ENCODE measurements around the gene PDE6D. TPM values are rescaled to one million over a fixed set of nuclear protein-coding genes. Genes with fewer than 3 reads are reported as not detected.

Gene PDE6D
- total RNA-seq, 1 experiment from 2014 or later: 44.9 TPM

DNA sequence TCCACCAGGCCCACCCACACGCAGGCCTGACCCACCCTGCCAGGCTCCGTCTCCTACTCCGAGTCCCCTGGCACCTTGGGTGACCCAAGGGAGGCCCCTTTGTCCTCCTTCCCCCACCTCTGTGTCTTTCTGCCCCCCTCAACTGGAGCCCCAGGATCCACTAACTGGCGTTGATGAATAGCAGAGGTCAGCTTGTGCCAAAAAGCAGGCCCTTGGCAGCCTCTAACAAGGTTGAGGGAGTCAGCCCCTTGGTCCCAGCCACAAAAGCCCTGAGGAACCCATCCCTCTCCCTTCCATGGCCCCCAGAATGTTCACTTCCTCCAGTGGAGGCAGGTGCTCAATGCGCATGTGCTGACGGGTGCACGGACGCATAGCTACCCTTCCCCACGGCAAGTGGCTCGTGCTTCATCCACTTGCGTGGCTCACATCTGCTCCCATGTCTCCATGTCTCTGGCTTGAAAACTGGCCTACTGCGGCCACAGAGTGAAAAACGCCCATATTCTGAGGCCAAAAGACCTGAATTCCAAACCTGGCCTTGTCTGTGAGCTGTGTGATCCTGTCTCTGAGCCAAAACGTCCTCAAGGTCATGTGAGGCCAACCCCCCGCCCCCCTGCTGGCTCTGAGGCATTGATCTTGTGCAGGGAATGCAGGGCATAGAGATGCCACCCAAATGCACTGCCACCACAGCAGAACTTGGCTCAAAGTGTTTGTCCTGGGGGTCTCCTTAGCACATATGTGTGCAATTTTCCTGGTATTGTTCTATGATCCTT is 91.8 kb downstream of the PDE6D start:
- DNase-seq (ENCODE audit: low read depth): no peak
- in situ Hi-C loops (cut with HindIII; ENCODE audit: low pct_unique_long_range_greater_than_20kb, low sequenced_read_pairs): no loop called here

DNA sequence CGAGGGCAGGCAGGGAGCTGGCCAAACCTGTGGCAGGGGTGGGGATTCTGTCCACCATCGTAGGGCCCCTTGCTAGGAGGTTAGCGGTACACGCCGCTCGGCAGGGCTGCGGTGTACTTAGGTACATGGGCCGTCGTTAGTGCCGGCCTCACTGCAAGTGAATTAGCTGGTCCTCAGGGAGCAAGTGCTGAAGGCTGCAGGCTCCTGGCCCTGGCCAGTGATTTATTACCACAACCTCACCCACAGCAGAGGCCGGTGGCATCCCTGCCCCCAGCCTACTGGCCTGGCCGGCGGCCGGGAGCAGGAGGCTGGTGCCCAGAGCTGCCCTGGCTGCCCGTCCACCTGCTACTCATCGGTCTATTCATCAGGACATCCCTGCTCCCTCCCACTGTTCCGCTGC is 92.4 kb downstream of the PDE6D start:
- in situ Hi-C loops (cut with HindIII; ENCODE audit: low pct_unique_long_range_greater_than_20kb, low sequenced_read_pairs): no loop called here
- DNase-seq (ENCODE audit: low read depth): no peak

DNA sequence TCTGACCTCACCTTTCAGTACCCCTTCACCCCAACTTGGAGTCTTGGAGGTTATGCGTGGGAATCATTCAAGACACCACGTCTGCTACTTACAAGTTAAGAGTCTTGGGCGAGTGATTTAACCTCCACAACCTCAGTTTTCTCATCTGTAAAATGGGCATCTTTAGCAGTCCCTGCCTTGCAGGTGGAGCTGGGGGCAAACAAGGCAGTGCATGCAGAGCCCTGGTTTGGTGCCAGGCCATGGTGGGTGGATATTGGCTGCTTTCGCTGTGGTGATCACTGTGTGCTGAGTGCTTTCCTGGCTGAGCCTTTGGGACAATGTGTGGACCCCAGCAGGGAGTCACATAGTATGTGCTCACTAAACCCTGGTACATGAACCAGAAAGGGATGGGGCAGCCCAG is 93.1 kb downstream of the PDE6D start:
- in situ Hi-C loops (cut with HindIII; ENCODE audit: low pct_unique_long_range_greater_than_20kb, low sequenced_read_pairs): no loop called here
- DNase-seq (ENCODE audit: low read depth): no peak

DNA sequence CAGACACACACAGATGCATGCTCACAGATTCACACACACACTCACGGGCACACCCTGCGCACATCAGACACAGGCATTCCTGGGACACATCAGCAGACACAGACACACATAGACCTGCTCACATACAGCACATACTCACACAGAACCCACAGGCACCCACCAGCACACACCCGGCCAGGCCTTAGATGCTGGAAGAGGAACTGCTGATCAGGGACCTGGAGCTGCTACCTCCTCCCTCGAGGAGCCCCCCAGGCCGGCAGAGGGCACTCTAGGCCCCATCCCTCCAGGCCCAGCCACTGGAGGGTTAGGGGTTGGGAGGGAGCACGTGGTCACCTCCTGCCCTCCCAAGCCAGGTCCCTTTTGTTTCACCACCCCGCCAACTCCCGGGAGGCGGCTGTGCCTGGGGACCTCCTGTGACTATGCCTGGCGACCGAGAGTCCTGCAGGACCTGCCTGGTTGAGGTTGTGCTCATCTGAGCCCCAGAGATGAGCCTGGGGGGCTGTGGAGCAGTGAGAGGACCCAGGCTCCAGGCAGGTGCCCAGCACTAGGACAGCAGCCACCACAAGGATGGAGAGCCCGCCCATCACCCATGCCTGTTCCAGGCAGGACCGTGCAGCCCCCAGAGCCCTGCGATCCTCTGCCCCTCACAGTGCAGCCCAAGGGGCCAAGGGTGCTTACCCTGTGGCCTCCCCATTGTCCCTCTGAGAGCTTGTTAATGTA is 93.8 kb downstream of the PDE6D start:
- DNase-seq (ENCODE audit: low read depth): peak; percentile 36
- in situ Hi-C loops (cut with HindIII; ENCODE audit: low pct_unique_long_range_greater_than_20kb, low sequenced_read_pairs): no loop called here

DNA sequence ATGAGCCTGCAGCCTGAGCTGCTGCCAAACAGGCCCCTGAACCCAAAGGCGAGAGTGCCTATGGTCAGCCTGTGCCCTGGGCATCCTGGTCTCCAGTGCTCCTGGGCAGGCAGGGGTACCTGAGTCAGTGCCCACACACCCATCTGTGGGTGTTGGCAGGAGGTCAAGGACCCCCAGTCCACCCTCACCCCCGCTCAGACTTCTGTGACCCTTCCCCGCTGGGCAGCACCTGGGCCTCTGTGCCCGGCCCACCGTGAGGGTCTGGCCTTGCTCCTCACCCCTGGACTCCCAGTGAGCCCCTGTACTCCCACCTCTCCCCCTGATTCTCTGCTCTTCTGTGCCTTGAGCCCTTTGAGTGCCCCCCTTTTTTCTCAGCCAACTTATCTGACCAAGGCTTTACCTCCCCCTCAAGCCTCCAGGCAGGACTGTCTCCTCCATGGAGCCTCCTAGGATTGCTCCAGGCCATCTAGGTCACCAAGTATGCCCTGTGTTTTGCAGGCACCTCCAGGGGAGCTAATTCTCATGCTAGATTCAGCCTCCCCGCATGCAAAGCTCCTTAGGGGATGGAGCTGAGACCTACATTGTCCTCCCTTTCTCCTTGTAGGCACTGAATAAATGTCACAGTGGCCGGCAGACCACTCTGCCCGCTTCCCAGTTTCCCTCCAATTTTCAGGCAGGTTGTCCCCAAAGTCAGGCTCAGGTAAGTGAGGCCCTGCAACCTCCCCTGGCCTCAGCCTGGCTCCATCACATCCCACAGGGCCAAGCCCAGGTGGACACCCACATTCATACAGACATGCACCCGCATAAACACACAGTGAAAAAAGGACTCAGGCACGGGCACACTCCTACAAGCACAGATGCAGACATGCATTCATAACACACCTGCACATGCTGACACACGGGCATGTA is 94.6 kb downstream of the PDE6D start:
- in situ Hi-C loops (cut with HindIII; ENCODE audit: low pct_unique_long_range_greater_than_20kb, low sequenced_read_pairs): no loop called here
- DNase-seq (ENCODE audit: low read depth): no peak

DNA sequence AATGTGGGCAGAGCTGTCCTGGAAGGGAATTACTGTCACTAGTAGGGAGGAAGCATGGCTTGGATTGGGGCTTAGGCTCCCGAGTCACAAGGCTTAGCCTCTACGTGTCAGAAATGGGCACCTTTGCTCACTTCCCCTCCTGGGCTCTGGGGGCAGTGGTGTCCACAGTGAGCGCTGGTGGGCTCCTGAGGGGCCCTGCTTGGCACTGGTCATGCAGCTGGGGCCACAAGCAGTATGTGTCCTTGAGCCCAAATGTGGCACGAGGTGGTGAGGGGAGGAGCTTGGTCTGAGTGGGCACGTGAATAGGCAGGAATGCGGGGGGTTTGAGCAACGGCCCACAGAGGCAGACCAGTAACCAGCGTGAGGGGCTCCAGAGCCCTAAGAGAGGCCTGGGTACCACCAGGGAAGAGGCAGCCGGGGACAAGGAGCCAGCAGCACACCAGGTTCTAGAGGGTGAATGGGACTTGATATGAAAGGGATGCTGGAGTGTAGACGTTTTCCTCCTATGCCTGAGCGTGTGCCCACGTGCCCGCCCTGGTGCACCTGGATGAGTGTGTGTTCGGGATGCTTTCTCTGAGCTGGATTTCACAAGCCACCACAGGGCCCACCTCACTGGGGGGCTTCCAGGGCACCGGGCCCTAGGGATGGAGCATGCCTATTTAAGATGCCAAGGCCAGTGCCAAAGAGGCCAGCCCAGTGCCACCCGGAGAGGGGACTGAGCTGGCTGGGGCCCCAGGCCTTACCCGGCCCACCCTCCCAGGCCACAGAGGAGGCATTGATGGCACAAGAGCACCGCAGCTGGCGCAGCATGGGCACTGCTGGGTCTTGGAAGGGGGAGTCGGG is 95.5 kb downstream of the PDE6D start:
- no peak for DNase-seq (ENCODE audit: low read depth)
- in situ Hi-C loops (cut with HindIII; ENCODE audit: low pct_unique_long_range_greater_than_20kb, low sequenced_read_pairs): no loop called here

DNA sequence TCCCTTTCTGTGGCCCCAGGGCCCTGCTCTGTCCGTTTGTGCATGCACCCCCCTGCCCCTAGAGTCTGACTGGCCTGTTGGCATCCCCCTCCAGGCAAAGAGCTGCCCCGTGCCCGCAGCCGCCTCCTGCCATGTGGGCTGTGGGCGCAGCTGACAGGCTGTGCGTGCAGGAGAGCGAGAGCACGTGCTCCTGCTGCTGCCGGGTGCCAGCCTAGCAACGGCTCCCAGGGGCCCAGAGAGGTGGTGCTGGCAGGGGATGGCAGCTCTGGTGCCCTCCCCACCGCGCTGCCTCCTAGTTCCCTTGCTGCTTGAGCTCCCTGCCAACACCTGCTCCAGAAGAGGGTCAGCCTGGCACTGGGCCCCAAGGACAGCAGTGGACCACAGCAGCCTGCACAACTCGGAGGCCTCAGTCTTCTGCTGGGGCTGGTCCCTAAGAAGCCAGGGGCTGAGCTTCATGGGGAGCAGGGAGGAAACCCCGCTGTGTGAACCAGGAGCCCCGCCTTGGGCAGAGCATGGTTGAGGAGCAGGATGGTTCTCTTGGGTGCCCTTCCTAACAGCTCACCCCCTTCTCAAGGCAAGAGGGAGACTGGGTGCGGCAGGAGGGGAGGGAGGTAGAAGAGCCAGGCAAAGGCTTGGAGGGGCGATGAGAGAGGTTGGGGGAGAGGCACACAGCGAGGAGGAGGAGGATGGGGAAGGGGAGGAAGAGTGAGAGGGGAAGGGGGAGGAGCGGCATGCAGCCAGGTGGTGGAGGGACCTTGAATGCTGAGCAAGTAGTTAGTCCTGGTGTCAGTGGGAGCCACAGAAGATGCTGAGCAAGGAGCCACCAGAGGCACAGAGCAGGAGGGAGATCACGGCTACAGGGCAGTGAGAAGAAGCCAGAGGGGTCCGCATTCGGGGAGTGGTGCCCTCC is 96.5 kb downstream of the PDE6D start:
- DNase-seq (ENCODE audit: low read depth): no peak
- in situ Hi-C loops (cut with HindIII; ENCODE audit: low pct_unique_long_range_greater_than_20kb, low sequenced_read_pairs): no loop called here

DNA sequence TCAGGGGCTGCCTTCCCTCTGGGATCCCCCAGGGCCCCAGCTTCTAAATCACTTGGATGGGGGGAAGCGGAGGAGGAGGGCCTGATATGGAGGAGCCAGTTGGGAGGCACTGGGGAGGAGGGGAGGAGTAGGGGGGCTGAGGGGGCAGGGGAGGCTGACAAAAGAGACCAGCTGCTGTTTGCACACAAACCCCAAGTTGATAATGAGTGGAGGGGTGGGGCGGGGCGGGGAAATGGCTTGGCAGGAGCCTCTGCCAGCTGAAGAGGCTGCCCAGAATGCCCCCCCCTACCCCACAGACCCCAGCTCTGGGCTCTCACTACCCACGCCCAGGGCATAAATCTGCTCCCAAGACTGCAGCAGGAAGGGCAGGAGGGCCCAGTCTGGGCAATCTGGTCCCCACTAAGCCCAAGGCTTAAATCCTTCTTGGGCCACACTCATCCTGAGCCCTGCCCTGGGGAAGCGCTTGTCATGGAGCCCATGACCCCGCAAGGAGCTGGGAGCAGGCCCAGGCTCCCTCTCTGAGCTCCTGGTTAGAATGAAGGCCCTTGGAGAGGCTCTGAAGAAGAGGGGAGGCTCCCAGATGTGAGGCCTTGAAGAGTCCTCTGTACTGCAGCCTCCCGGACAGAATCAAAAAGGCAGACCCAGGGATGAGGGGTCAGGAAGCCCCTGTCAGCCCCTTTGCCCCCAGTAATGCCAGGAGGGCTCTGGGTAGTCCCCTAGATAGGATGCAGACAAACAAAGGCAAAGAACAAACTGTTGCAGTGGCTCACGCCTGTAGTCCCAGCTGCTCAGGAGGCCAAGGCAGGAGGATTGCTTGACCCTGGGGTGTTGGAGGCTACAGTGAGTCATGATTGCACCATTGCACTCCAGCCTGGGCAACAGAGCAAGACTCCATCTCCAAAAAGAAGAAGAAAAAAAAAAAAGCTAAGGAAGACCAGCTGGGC is 97.5 kb downstream of the PDE6D start:
- in situ Hi-C loops (cut with HindIII; ENCODE audit: low pct_unique_long_range_greater_than_20kb, low sequenced_read_pairs): no loop called here
- DNase-seq (ENCODE audit: low read depth): no peak

DNA sequence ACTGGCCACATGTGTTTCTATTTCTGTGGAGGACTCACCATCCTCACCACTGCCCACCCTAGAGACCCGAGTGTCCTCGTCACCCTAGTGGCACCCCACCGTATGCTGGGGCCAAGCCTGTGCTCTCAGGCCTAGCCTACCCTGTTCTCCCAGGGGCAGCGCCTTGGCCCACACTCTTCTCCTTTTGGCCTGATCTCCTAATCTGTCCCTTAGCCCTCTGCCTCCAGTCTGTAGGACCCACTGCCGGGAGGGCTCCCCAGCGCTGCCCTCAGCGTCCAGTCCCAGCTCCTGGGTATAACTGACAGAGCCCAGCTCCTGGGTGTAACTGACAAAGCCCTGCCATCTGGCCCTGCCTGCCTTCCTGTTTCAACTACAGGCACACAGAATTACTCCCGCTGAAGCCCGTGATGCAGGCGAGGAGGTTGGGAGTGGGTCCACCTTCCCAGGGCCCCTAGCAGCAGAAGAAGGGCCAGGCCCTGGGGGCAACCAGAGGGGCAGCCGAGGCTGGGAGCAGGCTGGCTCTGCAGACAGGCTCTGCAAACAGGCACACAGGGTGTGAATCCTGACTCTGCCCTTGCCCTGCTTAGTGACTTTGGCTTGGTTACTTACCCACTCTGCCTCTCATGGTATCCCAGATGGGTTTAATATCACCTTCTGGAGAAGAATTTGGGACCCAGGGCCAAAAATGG is 98.3 kb downstream of the PDE6D start:
- in situ Hi-C loops (cut with HindIII; ENCODE audit: low pct_unique_long_range_greater_than_20kb, low sequenced_read_pairs): no loop called here
- no peak for DNase-seq (ENCODE audit: low read depth)

Other genes starting within 250 kb of the PDE6D start
- gene TEX44, start 188.4 kb downstream of the PDE6D start, total RNA-seq (2014; rRNA removed; shearing (Covaris generic); ENCODE audit: low replicate concordance): not detected in 2 replicates
- gene PTMA, start 72.8 kb downstream of the PDE6D start, total RNA-seq (2014; rRNA removed; shearing (Covaris generic); ENCODE audit: low replicate concordance): 1,152 and 1,297 TPM in 2 replicates
- 27.8 and 30.6 TPM in 2 replicates for gene COPS7B, start 5.2 kb upstream of the PDE6D start, total RNA-seq (2014; rRNA removed; shearing (Covaris generic); ENCODE audit: low replicate concordance)
- not detected in 2 replicates for gene NPPC, start 145.1 kb upstream of the PDE6D start, total RNA-seq (2014; rRNA removed; shearing (Covaris generic); ENCODE audit: low replicate concordance)
- 20.2 and 20.3 TPM in 2 replicates for gene DIS3L2, start 180.4 kb upstream of the PDE6D start, total RNA-seq (2014; rRNA removed; shearing (Covaris generic); ENCODE audit: low replicate concordance)